Measurements from ENCODE around the gene INPP5A.
"Not testable (repeated sequence)": the region's sequence is repeated elsewhere in the genome, so short reads cannot be mapped to it uniquely, and the experiment has no call there.

The INPP5A gene, protein sequence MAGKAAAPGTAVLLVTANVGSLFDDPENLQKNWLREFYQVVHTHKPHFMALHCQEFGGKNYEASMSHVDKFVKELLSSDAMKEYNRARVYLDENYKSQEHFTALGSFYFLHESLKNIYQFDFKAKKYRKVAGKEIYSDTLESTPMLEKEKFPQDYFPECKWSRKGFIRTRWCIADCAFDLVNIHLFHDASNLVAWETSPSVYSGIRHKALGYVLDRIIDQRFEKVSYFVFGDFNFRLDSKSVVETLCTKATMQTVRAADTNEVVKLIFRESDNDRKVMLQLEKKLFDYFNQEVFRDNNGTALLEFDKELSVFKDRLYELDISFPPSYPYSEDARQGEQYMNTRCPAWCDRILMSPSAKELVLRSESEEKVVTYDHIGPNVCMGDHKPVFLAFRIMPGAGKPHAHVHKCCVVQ

DNA sequence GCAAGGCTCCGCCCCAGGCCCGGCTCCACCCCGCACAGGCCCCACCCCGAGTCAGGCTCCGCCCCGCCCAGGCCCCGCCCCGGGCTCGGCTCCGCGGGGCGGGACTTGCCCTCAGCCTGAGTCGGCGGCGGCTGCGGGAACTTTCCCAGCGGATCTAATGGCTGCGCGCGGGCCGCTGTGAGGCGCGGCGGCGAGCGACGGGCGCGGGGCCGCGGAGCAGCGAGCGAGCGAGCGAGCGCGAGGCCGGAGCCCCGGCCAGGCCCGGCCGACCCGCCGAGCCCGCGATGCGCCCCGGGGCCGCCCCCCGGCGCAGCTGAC lies at the start of gene INPP5A:
TSS of gene INPP5A (plus strand) at position 104 of the 318 bp plus-strand sequence. CDS start 310 bp downstream, outside the sequence.
- Histone ChIP-seq H3K36me3 (ENCODE audit: control insufficient read depth, insufficient read depth, low read length) (no peaks in the 10 kb centered on the region), H3K4me3 (ENCODE audit: low read depth, low read length) (peak within 1 kb of the TSS; percentile 58), H3K4me1 (ENCODE audit: control insufficient read depth, insufficient read depth, low read length) (peaks cover 5% of the 10 kb centered on the region), H3K9ac (ENCODE audit: low read depth, low read length) (no peak within 1 kb of the TSS), H3K27me3 (ENCODE audit: control insufficient read depth, insufficient read depth, low read length) (peaks cover 9% of the 10 kb centered on the region), H3K9me3 (ENCODE audit: control insufficient read depth, insufficient read depth, low read length) (no peaks in the 10 kb centered on the region)

GRCh38 chr10:132488231-132488821 lies 49.3 kb upstream of the INPP5A start:
- Histone ChIP-seq H3K27me3 (ENCODE audit: control insufficient read depth, insufficient read depth, low read length) (no peaks in the 10 kb centered on the region), H3K36me3 (ENCODE audit: control insufficient read depth, insufficient read depth, low read length) (no peaks in the 10 kb centered on the region), H3K9ac (ENCODE audit: low read depth, low read length) (no peak overlapping the region), H3K9me3 (ENCODE audit: control insufficient read depth, insufficient read depth, low read length) (no peaks in the 10 kb centered on the region), H3K4me1 (ENCODE audit: control insufficient read depth, insufficient read depth, low read length) (no peaks in the 10 kb centered on the region), H3K4me3 (ENCODE audit: low read depth, low read length) (no peak overlapping the region)

- Histone ChIP-seq H3K36me3 (ENCODE audit: control insufficient read depth, insufficient read depth, low read length) (no peaks in the 10 kb centered on the region), H3K9me3 (ENCODE audit: control insufficient read depth, insufficient read depth, low read length) (no peaks in the 10 kb centered on the region), H3K4me3 (ENCODE audit: low read depth, low read length) (no peak overlapping the region), H3K9ac (ENCODE audit: low read depth, low read length) (no peak overlapping the region), H3K27me3 (ENCODE audit: control insufficient read depth, insufficient read depth, low read length) (no peaks in the 10 kb centered on the region), H3K4me1 (ENCODE audit: control insufficient read depth, insufficient read depth, low read length) (no peaks in the 10 kb centered on the region)
These were observed 48.4 kb upstream of the INPP5A start for GRCh38 chr10:132489053-132489703.

DNA sequence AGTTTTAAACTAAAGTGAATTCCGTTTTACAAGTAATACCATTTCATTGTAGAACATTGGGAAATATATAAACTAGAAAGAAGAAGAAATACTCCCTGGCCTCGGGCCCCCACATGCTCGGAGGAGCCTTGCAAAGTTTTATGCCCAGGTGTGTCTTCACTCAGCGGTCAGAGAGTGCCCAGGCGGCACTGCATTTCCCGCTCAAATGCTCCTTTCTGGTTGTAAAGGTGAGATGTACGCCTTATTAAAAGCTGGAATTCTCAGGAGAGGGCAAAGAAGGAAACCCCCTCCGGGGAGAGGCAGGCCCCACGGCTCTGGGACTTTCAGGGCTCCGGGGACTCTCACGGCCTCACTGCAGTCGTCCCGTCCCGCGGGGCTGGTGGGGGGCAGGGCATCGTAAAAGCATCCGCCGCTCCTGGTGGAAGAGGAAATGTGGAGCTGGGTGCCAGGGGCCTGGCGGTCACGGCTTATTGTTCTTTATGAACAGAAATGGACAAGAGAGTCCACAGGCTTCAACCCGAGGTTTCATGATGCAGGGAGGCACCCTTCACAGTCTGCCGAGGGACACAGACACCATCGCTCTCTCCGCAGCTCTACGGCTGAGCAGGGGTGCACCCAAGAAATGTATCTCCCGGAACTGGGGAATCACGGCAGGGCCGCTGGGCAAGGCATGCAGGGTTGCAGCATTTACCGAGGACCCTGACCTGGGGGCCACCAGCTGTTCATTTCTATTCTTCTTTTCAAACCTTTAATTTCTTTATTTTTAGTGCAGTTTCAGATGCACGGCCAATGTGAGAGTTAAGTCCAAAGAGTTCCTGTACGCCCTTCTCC lies 47.7 kb upstream of the INPP5A start:
- no peaks in the 10 kb centered on the region for H3K9me3 ChIP-seq (ENCODE audit: control insufficient read depth, insufficient read depth, low read length)
- no peak overlapping the region for H3K9ac ChIP-seq (ENCODE audit: low read depth, low read length)
- no peaks in the 10 kb centered on the region for H3K4me1 ChIP-seq (ENCODE audit: control insufficient read depth, insufficient read depth, low read length)
- no peak overlapping the region for H3K4me3 ChIP-seq (ENCODE audit: low read depth, low read length)
- no peaks in the 10 kb centered on the region for H3K36me3 ChIP-seq (ENCODE audit: control insufficient read depth, insufficient read depth, low read length)
- no peaks in the 10 kb centered on the region for H3K27me3 ChIP-seq (ENCODE audit: control insufficient read depth, insufficient read depth, low read length)

DNA sequence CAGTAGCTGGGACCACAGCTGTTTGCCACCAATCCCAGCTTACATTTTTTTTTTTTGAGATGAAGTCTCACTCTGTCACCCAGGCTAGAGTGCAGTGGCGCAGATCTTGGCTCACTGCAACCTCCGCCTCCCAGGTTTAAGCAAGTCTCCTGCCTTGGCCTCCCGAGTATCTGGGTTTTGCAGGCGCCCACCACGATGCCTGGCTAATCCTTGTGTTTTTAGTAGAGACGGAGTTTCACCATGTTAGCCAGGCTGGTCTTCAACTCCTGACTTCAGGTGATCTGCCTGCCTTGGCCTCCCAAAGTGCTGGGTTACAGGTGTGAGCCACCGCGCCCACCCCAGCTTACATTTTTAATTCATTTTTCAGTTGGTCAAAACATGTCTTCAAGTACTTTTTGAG lies 46.1 kb upstream of the INPP5A start:
- not testable (repeated sequence) for H3K9me3 ChIP-seq (ENCODE audit: control insufficient read depth, insufficient read depth, low read length); H3K36me3 ChIP-seq (ENCODE audit: control insufficient read depth, insufficient read depth, low read length); H3K9ac ChIP-seq (ENCODE audit: low read depth, low read length); H3K4me3 ChIP-seq (ENCODE audit: low read depth, low read length); H3K27me3 ChIP-seq (ENCODE audit: control insufficient read depth, insufficient read depth, low read length); H3K4me1 ChIP-seq (ENCODE audit: control insufficient read depth, insufficient read depth, low read length)

- H3K4me1 ChIP-seq (ENCODE audit: control insufficient read depth, insufficient read depth, low read length) = no peaks in the 10 kb centered on the region
- no peak overlapping the region for H3K9ac ChIP-seq (ENCODE audit: low read depth, low read length)
- no peaks in the 10 kb centered on the region for H3K9me3 ChIP-seq (ENCODE audit: control insufficient read depth, insufficient read depth, low read length)
- H3K36me3 ChIP-seq (ENCODE audit: control insufficient read depth, insufficient read depth, low read length) = no peaks in the 10 kb centered on the region
- H3K4me3 ChIP-seq (ENCODE audit: low read depth, low read length) = no peak overlapping the region
- H3K27me3 ChIP-seq (ENCODE audit: control insufficient read depth, insufficient read depth, low read length) = no peaks in the 10 kb centered on the region
These were observed 45.1 kb upstream of the INPP5A start for GRCh38 chr10:132492323-132493025.

DNA sequence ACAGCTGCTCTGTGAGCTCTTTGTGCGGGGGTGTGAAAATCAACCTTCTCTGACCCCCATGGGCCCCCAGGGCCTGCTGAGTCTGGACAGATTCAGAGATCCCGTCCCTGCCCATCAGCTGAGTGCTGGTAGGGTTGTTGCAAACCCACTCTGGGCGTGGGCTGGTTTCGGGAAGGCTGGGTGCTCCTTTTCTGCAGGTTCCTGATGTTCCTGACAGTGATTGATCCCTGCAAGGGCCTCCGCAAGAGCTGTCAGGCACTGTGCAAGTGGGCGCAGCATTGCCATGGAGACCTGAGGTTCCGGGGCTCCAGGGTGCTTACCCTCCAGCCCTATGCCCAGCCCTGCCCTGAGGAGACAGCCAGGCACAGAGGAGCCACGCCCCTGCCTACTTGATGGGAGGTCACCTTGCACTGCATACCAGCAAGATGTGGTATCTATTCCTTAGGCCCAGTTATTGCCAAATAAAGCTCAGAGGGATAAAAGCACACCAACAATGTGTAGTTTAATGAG lies 44.3 kb upstream of the INPP5A start:
- Histone ChIP-seq H3K9me3 (ENCODE audit: control insufficient read depth, insufficient read depth, low read length) (no peaks in the 10 kb centered on the region), H3K27me3 (ENCODE audit: control insufficient read depth, insufficient read depth, low read length) (no peaks in the 10 kb centered on the region), H3K4me3 (ENCODE audit: low read depth, low read length) (no peak overlapping the region), H3K4me1 (ENCODE audit: control insufficient read depth, insufficient read depth, low read length) (no peaks in the 10 kb centered on the region), H3K36me3 (ENCODE audit: control insufficient read depth, insufficient read depth, low read length) (no peaks in the 10 kb centered on the region), H3K9ac (ENCODE audit: low read depth, low read length) (no peak overlapping the region)

DNA sequence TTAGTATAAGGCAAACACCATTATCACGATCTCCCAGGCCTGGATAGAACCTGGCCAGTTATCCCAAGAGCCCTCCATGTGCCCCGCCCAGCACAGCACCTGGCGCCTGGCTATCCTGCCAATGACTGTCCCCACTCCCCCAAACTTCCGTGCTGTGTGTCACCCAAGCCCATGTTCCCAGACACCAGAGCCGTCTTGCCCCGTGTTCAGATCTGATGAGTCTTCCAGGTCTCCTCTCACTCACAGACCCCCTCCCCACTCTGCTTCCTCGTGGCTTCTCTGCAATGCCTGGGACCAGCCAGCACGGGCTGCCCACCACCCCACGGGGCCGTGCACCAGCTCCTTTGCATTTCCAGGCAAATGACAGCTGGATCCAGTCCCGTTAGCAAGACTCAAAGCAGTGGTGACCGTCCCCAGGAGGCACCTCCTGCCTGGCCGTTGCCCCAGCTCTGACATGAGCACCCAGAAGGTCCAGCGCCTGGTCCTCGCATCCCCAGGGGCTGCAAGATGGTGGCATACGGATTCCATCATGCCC lies 43.8 kb upstream of the INPP5A start:
- Histone ChIP-seq H3K9me3 (ENCODE audit: control insufficient read depth, insufficient read depth, low read length) (no peaks in the 10 kb centered on the region), H3K27me3 (ENCODE audit: control insufficient read depth, insufficient read depth, low read length) (no peaks in the 10 kb centered on the region), H3K4me1 (ENCODE audit: control insufficient read depth, insufficient read depth, low read length) (no peaks in the 10 kb centered on the region), H3K9ac (ENCODE audit: low read depth, low read length) (no peak overlapping the region), H3K36me3 (ENCODE audit: control insufficient read depth, insufficient read depth, low read length) (no peaks in the 10 kb centered on the region), H3K4me3 (ENCODE audit: low read depth, low read length) (no peak overlapping the region)

DNA sequence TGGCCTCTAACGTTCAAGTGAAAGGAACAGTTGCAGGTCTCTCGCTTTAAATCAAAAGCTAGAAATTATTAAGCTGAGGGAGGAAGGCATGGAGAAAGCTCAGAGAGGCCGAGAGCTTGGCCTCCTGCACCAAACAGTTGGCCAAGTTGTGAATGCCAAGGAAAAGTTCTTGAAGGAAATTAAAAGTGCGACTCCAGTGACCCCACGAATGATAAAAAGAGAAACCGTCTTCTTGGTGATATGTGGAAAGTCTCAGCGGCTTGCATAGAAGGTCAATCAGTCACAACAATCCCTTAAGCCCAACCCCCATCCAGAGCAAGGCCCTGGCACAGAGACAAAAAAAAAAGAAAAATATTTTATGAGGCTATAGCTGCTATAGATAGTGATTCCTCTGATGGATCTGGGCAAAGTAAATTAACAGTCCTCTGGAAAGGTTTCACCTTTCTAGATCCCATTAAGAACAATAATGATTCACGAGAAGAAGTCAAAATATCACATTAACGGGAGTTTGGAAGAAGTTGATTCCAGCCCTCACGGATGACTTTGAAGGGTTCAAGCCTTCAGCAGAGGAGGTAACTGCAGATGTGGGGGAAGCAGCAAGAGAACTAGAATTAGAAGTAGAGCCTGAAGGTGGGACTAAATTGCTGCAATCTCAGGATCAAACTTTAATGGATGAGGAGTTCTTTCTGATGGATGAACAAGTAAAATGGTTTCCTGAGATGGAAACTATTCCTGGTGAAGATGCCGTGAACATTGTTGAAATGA lies 42.5 kb upstream of the INPP5A start:
- no peaks in the 10 kb centered on the region for H3K4me1 ChIP-seq (ENCODE audit: control insufficient read depth, insufficient read depth, low read length)
- H3K4me3 ChIP-seq (ENCODE audit: low read depth, low read length) = no peak overlapping the region
- H3K36me3 ChIP-seq (ENCODE audit: control insufficient read depth, insufficient read depth, low read length) = no peaks in the 10 kb centered on the region
- no peak overlapping the region for H3K9ac ChIP-seq (ENCODE audit: low read depth, low read length)
- H3K27me3 ChIP-seq (ENCODE audit: control insufficient read depth, insufficient read depth, low read length) = no peaks in the 10 kb centered on the region
- H3K9me3 ChIP-seq (ENCODE audit: control insufficient read depth, insufficient read depth, low read length) = no peaks in the 10 kb centered on the region

DNA sequence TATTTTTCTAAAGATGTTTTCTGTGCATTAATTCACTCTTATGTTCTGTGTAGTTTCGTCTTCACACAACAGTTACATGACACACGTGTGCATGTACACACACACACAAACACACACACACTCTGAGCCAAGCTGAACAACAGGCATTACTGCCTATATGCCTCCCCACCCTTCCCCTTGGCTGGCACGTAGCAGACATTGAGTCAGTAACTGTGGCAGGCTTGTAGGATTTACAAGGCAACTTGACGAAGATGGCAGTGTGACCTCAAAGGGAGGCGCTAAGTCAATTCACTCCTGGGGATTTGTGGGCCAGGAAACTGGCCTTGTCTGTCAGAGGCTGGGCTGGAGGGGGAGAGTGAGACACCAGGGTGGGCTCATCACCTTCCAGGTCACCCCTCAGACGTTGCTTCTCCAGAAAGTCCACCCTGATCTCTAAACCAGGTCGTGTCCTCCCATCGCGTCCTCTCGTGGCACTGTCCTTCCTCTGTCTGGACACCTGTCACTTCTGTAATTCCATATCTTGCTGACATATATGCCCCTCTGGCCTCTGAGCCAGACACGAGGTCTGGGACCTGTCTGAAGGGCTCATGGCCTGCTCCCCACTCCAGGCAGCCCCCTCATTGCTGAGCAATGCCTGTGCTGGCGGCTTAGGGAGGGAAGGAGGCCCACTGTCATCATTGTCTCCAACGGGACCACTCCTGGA lies 41.1 kb upstream of the INPP5A start:
- Histone ChIP-seq H3K9me3 (ENCODE audit: control insufficient read depth, insufficient read depth, low read length) (no peaks in the 10 kb centered on the region), H3K4me3 (ENCODE audit: low read depth, low read length) (no peak overlapping the region), H3K4me1 (ENCODE audit: control insufficient read depth, insufficient read depth, low read length) (no peaks in the 10 kb centered on the region), H3K36me3 (ENCODE audit: control insufficient read depth, insufficient read depth, low read length) (no peaks in the 10 kb centered on the region), H3K27me3 (ENCODE audit: control insufficient read depth, insufficient read depth, low read length) (no peaks in the 10 kb centered on the region), H3K9ac (ENCODE audit: low read depth, low read length) (no peak overlapping the region)

Measured in iPS-15b (cell line).